GM18868 (cell line): Measurements from ENCODE around the gene CD14.
"Not testable (repeated sequence)": the region's sequence is repeated elsewhere in the genome, so short reads cannot be mapped to it uniquely, and the experiment has no call there.

ENCODE experiments used
- ATAC-seq: cut with Tn5 transposase; IDR thresholded peaks from one replicate; pipeline ENCODE4 v1.9.1; 2021; ENCODE audit warnings: mild to moderate bottlenecking, moderate library complexity; ENCODE audit not compliant: unreplicated experiment

CD14 gene

GRCh38 chr5:140633021-140633471 lies at the start of gene CD14:
TSS of gene CD14 (minus strand) at chr5:140633175. CDS start at chr5:140633071, 104 bp downstream.
- ATAC-seq = no peak

DNA sequence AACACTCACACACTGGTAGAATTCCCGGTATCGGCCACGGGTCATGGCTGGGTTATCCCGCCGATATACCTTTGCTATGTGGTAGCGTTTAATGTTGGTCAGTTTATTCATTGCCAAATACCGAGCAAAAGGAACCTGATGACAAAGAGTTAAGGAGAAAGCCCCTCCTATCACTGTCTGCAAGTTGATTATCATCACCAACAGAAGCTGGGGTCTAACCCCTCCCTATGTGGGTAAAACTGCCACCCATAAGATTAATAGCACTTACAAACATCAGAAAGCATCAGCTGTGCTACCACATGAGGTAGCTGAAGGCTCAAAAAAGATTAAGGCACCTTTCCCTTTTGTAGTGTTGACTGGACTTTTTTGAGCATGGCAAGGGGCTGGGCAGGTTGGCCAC lies 46.0 kb upstream of the CD14 start:
- no peak for ATAC-seq

DNA sequence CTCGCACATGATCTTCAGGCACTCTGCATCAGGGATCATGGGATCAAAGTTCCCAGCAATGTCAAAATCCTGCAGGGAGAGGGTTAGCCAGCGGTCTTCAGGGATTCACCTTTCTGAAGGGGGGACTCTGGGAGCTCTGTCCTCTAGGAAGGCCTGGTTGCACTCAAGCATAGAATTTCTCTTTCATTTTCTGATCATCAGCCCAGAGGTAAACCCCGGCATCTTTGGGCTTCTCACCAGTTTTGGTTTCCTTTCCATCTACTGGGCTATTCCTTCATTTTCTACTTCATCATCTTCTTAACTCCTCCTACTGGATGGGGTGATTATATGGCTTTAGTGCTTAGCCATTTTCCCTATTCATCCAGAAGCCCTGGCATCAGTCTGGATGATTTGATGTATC lies 45.0 kb upstream of the CD14 start:
- peak; percentile 69 for ATAC-seq

GRCh38 chr5:140674629-140675028 lies 41.7 kb upstream of the CD14 start:
- no peak for ATAC-seq

GRCh38 chr5:140674211-140674610 lies 41.2 kb upstream of the CD14 start:
- no peak for ATAC-seq

DNA sequence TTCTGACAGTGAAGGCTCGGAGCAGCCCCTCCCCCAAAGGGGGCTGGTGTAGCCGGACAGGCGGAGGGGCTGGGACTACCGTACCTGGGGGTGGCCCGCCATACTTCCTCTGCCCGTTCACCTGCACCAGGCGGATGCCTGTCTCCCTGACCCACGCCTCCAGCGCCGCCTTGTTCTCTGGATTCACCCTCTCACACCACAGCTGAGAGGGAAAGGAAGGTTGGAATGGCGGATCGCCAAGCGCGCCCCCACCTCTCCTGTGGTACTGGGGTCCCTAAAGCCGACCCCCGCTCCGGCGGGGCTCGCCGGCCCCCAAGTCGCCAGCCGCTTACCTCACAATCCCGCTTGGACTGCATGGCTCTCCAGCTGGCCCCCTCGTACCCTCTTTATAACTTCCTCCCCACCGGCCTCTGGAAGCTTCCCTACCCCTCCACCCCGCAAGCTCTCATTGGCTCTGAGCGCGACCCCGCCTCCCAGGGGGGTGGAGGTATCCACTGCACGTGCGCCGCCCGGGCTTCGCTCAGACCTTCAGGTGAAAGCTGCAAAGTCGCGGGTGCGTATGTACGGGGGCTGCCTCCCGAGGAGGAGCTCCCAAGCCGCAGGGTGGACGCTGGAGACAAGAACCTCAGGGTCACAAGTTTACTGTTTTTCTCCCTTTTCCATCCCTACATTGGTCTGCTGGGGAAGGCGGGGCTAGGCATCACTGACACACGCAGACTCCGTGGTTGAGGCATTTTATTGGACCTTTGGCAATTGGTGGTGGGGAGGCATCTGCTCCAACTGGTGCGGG lies 40.4 kb upstream of the CD14 start, which contains the start of gene DND1:
Gene DND1 (minus strand): TSS at position 390 of the 790 bp plus-strand sequence. CDS start 34 bp downstream, at position 356.
- no peak for ATAC-seq

DNA sequence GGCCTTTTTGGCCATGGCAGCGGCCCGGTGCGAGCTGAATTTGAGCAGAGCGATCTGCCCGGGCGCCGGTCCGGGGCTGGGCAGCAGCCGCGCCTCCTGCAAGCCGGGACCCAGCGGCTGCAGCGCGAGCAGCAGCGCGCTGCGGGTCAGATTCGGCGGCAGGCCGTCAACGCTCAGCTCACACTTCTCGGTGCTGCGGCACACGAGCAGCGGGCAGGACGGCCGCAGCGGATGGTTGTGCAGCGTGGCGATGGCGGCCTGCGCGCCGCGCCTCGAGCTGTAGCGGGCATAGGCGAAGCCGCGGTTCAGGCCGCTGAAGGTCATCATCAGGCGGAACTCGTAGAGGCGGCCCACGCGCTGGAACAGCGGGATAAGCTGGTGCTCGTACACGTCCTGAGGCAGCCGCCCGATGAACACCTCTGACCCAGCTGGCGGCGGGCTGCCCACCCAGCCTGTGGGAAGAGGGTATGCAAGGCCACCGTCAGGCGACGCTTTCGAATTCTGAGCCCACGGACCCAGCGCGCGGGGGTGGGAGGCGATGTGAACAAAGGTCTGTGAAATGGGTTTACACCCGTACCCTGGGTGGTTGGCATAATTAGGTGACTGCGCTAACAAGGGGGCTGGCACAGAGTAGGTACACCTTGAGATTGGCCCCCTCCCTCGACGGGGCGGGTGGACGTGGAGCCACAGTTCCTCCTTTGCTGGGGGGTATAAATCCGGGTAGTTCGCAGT lies 39.6 kb upstream of the CD14 start:
- ATAC-seq = no peak

DNA sequence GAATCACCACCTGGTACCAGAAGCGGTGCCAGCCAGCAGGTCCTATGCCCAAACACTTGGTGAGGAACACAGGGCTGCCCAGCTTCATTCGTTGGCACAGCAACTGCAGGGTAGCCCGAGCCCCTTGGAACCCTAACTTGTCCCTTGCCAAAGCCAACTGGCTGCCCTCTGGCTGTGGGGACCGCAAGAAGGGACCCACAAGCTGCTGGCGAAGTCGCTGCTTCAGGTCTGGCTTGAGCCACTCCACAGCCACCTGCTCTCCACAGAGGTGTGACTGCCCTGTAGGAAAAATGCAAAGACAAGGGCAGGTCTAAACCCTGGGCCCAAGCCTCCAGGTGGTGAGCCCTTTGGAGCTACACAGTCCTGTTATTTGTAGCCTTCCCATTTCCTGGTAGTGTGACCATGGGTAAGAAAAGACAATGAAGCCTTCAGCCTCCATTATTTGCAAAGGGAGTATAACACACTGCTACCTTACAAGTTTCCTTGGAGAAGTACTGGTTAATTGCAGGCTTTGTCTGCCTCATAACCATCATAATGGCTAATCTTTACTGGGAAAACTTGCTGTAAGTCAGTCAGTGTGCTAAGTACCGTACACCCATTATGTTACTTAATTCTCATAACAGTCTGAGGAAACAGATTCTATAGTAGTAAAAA lies 38.6 kb upstream of the CD14 start:
- no peak for ATAC-seq

GRCh38 chr5:140671035-140671434 lies 38.1 kb upstream of the CD14 start:
- ATAC-seq = not testable (repeated sequence)

- ATAC-seq = peak; percentile 99
Measured at GRCh38 chr5:140664359-140665119, 31.6 kb upstream of the CD14 start, which contains the start of gene WDR55. TSS of gene WDR55 (plus strand) at chr5:140664904. CDS start at chr5:140664913, 9 bp downstream.

GRCh38 chr5:140664030-140664358 lies 31.0 kb upstream of the CD14 start:
- ATAC-seq = no peak

DNA sequence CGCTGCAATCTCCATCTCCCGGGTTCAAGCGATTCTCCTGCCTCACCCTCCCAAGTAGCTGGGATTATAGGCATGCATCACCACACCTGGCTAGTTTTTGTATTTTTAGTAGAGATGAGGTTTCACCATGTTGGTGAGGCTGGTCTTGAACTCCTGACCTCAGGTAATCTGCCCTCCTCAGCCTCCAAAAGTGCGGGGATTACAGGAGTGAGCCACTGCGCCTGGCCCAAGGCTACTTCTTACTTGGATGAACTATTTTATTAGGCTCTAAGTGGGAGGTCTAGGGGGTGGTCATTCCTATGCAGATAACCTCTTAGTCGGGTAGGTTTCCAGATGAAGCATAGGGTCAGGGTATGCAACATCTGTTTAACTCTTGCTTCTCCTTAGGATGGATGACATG lies 27.4 kb upstream of the CD14 start:
- ATAC-seq = not testable (repeated sequence)

GRCh38 chr5:140658870-140659269 lies 25.9 kb upstream of the CD14 start:
- no peak for ATAC-seq

DNA sequence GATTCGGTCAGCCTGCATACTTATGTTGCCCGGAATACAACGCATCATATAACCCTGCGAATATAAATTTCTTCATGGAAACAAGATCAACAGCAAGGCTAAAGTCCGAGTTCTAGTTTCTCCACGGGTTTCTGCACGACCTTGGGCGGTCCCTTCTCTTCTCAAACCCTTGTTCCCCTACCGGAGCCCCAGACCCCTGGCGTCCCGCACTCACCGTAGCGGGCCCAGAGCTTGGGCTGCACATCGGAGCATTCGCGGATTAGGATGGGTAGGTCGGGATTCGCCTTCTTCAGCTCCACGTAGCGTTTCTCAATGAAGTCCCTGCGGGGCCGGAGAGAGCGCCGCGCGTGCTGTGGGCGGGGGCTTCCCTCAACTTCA lies 14.1 kb upstream of the CD14 start:
- ATAC-seq = peak; percentile 12

DNA sequence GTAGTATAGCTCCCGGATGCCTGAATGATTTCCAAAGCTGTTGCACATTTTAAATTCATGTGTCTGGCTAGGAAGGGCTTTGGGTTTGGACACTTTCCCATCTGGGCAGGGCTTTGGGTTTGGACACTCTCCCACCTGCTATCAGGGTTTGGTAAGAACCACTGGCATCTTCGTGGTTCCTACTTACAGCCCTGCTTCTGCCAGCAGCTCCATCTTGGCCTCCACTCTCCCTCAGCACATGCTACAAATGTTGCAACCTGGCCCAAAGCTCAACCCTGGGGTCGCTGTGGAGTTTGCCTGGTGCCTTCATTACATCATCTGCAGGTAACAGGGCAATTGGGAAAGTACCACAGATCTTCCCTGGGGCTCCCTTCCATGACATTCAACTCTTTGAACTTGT lies 9.7 kb upstream of the CD14 start:
- no peak for ATAC-seq

DNA sequence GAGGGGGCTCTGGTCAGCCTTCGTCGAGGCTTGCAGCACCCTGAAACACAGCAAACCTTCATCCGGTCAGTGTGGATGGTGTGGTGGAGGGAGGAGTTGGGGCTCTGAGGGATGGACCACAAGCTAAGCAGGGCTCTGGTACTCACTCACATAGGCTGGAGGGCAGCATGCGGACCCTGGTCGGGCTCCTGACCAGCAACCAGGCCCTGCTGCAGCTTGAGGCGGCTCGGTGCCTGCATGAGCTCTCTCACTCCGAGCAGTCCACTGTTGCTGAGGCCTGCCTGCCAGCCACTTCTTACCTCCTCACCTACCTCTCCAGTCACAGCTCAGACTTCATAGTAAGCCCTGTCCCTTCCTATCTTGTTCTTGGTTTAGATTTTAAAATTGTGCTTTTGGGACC lies 8.7 kb upstream of the CD14 start:
- ATAC-seq = no peak

GRCh38 chr5:140639148-140639981 lies 6.4 kb upstream of the CD14 start, which contains the start of gene TMCO6:
TSS of gene TMCO6 (plus strand) at chr5:140639451. CDS start at chr5:140639528, 77 bp downstream.
- peak; percentile 97 for ATAC-seq

- not testable (repeated sequence) for ATAC-seq
Measured at GRCh38 chr5:140638898-140639147, 5.8 kb upstream of the CD14 start.

GRCh38 chr5:140637371-140638100 lies 4.6 kb upstream of the CD14 start:
- no peak for ATAC-seq
